Activated T-helper 1 cell treated with anti-CD3 and anti-CD28 coated beads, Interleukin-2, amount 50 U/mL, for 16 hours (primary cell): ENCODE data around the gene SPIB.
A peak's percentile ranks its signal among the peaks of the same experiment; 100 is the strongest.
"Not testable (repeated sequence)": the region's sequence is repeated elsewhere in the genome, so short reads cannot be mapped to it uniquely, and the experiment has no call there.

Experiments used
- DNase-seq, 2 donors: peaks; one replicate each; pipeline ENCODE4 v3.0.0-alpha.2; 2020; ENCODE audit warnings: low read depth in 1 of 2, low spot score in 1 of 2

The SPIB gene

GRCh38 chr19:50465986-50466705, 47.4 kb downstream of the SPIB start:
- DNase-seq, result no peak

- DNase-seq, result no peak
Measured at GRCh38 chr19:50466706-50467039, 47.9 kb downstream of the SPIB start.

GRCh38 chr19:50467566-50467965, 48.8 kb downstream of the SPIB start:
- no peak for DNase-seq

GRCh38 chr19:50468818-50469217, 50.1 kb downstream of the SPIB start:
- no peak for DNase-seq

- DNase-seq, result not testable (repeated sequence)
Measured at GRCh38 chr19:50473336-50473735, 54.6 kb downstream of the SPIB start.

- DNase-seq, result no peak
Measured at GRCh38 chr19:50475101-50475568, 56.4 kb downstream of the SPIB start.

- no peak for DNase-seq
Measured at GRCh38 chr19:50475736-50476223, 57.0 kb downstream of the SPIB start.

- DNase-seq, result peak; percentile 76 to 88
Measured at GRCh38 chr19:50476224-50476906, 57.6 kb downstream of the SPIB start, which contains the start of the genes EMC10 and GARIN5A. Gene EMC10 (plus strand): TSS chr19:50476507. CDS start chr19:50476545, 38 bp downstream. Gene GARIN5A (minus strand): TSS chr19:50476848. CDS start chr19:50476388, 460 bp downstream.

- DNase-seq, result no peak
Measured at GRCh38 chr19:50476907-50477238, 58.1 kb downstream of the SPIB start.

- DNase-seq, result no peak
Measured at GRCh38 chr19:50477751-50478515, 59.2 kb downstream of the SPIB start.

- no peak for DNase-seq
Measured at GRCh38 chr19:50478901-50479715, 60.4 kb downstream of the SPIB start.

GRCh38 chr19:50479761-50480251, 61.1 kb downstream of the SPIB start:
- DNase-seq, result no peak

GRCh38 chr19:50480281-50481111, 61.8 kb downstream of the SPIB start:
- no peak for DNase-seq
